Measurements from ENCODE around the gene ZDHHC4.
A peak's percentile ranks its signal among the peaks of the same experiment; 100 is the strongest.

The ZDHHC4 gene

GRCh38 chr7:6545398-6546126 lies 31.7 kb upstream of the ZDHHC4 start:
- H3K27me3 ChIP-seq (ENCODE audit: insufficient read depth, low read length, poor library complexity): no peaks in the 10 kb centered on the region
- H4K20me1 ChIP-seq (ENCODE audit: insufficient read depth, low read length): no peaks in the 10 kb centered on the region
- ATAC-seq (ENCODE audit: insufficient read depth, low read depth): peak; percentile 52; the same call in 2 of the 3 replicates
- no peak overlapping the region for H3K9ac ChIP-seq (ENCODE audit: low read depth, low read length)
- H3K4me2 ChIP-seq (ENCODE audit: insufficient read depth, low read length): no peak overlapping the region
- H2AFZ ChIP-seq (ENCODE audit: low read depth, low read length): no peak overlapping the region
- H3K9me3 ChIP-seq (ENCODE audit: insufficient read depth, low read length, severe bottlenecking): no peaks in the 10 kb centered on the region
- H3K27ac ChIP-seq (ENCODE audit: low read length): no peak overlapping the region
- no peak overlapping the region for H3K4me3 ChIP-seq (ENCODE audit: low read depth in 1 of 2, low read length in 2 of 2)
- no peaks in the 10 kb centered on the region for H3K36me3 ChIP-seq (ENCODE audit: insufficient read depth, low read length)
- TF ChIP-seq EZH2 (IDR thresholded peaks at IDR 0.05; ENCODE audit: borderline replicate concordance, low read depth, low read length, severe bottlenecking): no peak
- TF ChIP-seq, protein P1, sequence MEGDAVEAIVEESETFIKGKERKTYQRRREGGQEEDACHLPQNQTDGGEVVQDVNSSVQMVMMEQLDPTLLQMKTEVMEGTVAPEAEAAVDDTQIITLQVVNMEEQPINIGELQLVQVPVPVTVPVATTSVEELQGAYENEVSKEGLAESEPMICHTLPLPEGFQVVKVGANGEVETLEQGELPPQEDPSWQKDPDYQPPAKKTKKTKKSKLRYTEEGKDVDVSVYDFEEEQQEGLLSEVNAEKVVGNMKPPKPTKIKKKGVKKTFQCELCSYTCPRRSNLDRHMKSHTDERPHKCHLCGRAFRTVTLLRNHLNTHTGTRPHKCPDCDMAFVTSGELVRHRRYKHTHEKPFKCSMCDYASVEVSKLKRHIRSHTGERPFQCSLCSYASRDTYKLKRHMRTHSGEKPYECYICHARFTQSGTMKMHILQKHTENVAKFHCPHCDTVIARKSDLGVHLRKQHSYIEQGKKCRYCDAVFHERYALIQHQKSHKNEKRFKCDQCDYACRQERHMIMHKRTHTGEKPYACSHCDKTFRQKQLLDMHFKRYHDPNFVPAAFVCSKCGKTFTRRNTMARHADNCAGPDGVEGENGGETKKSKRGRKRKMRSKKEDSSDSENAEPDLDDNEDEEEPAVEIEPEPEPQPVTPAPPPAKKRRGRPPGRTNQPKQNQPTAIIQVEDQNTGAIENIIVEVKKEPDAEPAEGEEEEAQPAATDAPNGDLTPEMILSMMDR (IDR thresholded peaks at IDR 0.05; ENCODE audit: borderline replicate concordance, extremely low read depth, low read length, poor library complexity, severe bottlenecking): no peak
- peak; percentile 30 for DNase-seq
- H3K79me2 ChIP-seq (ENCODE audit: insufficient read depth, low read length): no peaks in the 10 kb centered on the region
- no peaks in the 10 kb centered on the region for H3K4me1 ChIP-seq (ENCODE audit: insufficient read depth, low read length)

DNA sequence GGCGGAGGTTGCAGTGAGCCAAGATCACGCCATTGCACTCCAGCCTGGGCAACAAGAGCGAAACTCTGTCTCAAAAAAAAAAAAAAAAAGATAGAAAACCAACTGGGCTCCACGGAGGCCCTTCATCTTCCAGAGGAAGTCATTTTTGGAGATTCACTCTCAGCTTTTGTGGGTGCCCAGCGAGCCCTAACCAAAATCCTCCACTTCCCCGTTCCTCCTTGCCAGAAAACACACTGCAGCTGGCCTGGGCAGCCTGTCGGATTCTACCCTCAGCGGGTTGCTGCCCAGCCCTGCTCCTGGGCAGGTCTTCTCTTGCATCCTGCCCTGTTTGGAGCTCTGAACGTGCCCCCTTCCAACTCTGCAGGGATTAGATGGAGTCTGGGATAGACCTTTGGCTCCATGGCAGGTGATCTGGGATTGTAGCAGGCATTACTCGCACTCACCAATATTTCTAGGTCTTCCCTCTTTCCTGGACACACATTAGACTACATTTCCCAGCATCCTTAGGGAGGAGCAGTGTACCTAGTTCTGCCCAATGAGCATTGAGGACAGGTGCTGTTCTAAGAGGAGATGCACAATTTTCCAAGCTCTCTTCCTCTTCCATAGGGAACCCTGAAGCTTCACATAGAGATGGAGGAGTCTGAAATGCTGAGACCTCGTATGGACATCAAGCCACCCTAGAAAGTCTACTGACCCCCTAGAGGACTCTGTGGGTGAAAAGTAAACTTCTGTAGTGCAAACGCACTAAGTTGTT lies 30.6 kb upstream of the ZDHHC4 start:
- no peak for TF ChIP-seq EZH2 (IDR thresholded peaks at IDR 0.05; ENCODE audit: borderline replicate concordance, low read depth, low read length, severe bottlenecking)
- TF ChIP-seq, protein P1 (IDR thresholded peaks at IDR 0.05; ENCODE audit: borderline replicate concordance, extremely low read depth, low read length, poor library complexity, severe bottlenecking): no peak
- H3K36me3 ChIP-seq (ENCODE audit: insufficient read depth, low read length): no peaks in the 10 kb centered on the region
- no peaks in the 10 kb centered on the region for H3K4me1 ChIP-seq (ENCODE audit: insufficient read depth, low read length)
- H3K27ac ChIP-seq (ENCODE audit: low read length): no peak overlapping the region
- no peak for ATAC-seq (ENCODE audit: insufficient read depth, low read depth)
- H3K9me3 ChIP-seq (ENCODE audit: insufficient read depth, low read length, severe bottlenecking): no peaks in the 10 kb centered on the region
- no peak overlapping the region for H3K9ac ChIP-seq (ENCODE audit: low read depth, low read length)
- H3K4me3 ChIP-seq (ENCODE audit: low read depth in 1 of 2, low read length in 2 of 2): no peak overlapping the region
- no peak overlapping the region for H3K4me2 ChIP-seq (ENCODE audit: insufficient read depth, low read length)
- no peaks in the 10 kb centered on the region for H3K79me2 ChIP-seq (ENCODE audit: insufficient read depth, low read length)
- H4K20me1 ChIP-seq (ENCODE audit: insufficient read depth, low read length): no peaks in the 10 kb centered on the region
- no peaks in the 10 kb centered on the region for H3K27me3 ChIP-seq (ENCODE audit: insufficient read depth, low read length, poor library complexity)
- H2AFZ ChIP-seq (ENCODE audit: low read depth, low read length): 0 out of 2 replicates have a peak overlapping the region, but pooled peaks have one; percentile 33
- DNase-seq: no peak

- H3K4me2 ChIP-seq (ENCODE audit: insufficient read depth, low read length): no peak overlapping the region
- no peaks in the 10 kb centered on the region for H3K27me3 ChIP-seq (ENCODE audit: insufficient read depth, low read length, poor library complexity)
- H3K9ac ChIP-seq (ENCODE audit: low read depth, low read length): no peak overlapping the region
- ATAC-seq (ENCODE audit: insufficient read depth, low read depth): no peak
- H3K36me3 ChIP-seq (ENCODE audit: insufficient read depth, low read length): no peaks in the 10 kb centered on the region
- no peak overlapping the region for H2AFZ ChIP-seq (ENCODE audit: low read depth, low read length)
- no peaks in the 10 kb centered on the region for H3K9me3 ChIP-seq (ENCODE audit: insufficient read depth, low read length, severe bottlenecking)
- no peaks in the 10 kb centered on the region for H3K4me1 ChIP-seq (ENCODE audit: insufficient read depth, low read length)
- no peak overlapping the region for H3K27ac ChIP-seq (ENCODE audit: low read length)
- TF ChIP-seq EZH2 (IDR thresholded peaks at IDR 0.05; ENCODE audit: borderline replicate concordance, low read depth, low read length, severe bottlenecking): no peak
- TF ChIP-seq, protein P1 (IDR thresholded peaks at IDR 0.05; ENCODE audit: borderline replicate concordance, extremely low read depth, low read length, poor library complexity, severe bottlenecking): no peak
- no peak for DNase-seq
- no peak overlapping the region for H3K4me3 ChIP-seq (ENCODE audit: low read depth in 1 of 2, low read length in 2 of 2)
- no peaks in the 10 kb centered on the region for H4K20me1 ChIP-seq (ENCODE audit: insufficient read depth, low read length)
- no peaks in the 10 kb centered on the region for H3K79me2 ChIP-seq (ENCODE audit: insufficient read depth, low read length)
Measured at GRCh38 chr7:6547400-6547799, 29.9 kb upstream of the ZDHHC4 start.

All from DND-41 (cell line).